ENCODE results near the gene RGPD8.
"Not testable (repeated sequence)": the region's sequence is repeated elsewhere in the genome, so short reads cannot be mapped to it uniquely, and the experiment has no call there.

The RGPD8 gene

GRCh38 chr2:112433480-112433879, at the start of gene RGPD8:
RGPD8 (minus strand) TSS chr2:112433645; CDS start chr2:112433453, 192 bp downstream.
- peak; percentile 93 for DNase-seq

GRCh38 chr2:112483042-112483473, 49.6 kb upstream of the RGPD8 start:
- peak; percentile 44 for DNase-seq

- DNase-seq: peak; percentile 39
Observed at GRCh38 chr2:112482309-112483041, 49.0 kb upstream of the RGPD8 start.

- DNase-seq: peak; percentile 81
Observed at GRCh38 chr2:112481528-112482233, 48.2 kb upstream of the RGPD8 start, which contains the start of gene TTL. TTL (plus strand) TSS chr2:112482156; CDS start chr2:112482345, 189 bp downstream.

- DNase-seq: peak; percentile 91
Observed at GRCh38 chr2:112481050-112481527, 47.6 kb upstream of the RGPD8 start.

- DNase-seq: no peak
Observed at GRCh38 chr2:112480530-112481049, 47.1 kb upstream of the RGPD8 start.

- no peak for DNase-seq
Observed at GRCh38 chr2:112476434-112476833, 43.0 kb upstream of the RGPD8 start.

- no peak for DNase-seq
Observed at GRCh38 chr2:112474844-112475486, 41.5 kb upstream of the RGPD8 start.

GRCh38 chr2:112472547-112473263, 39.3 kb upstream of the RGPD8 start:
- no peak for DNase-seq

- DNase-seq: no peak
Observed at GRCh38 chr2:112465382-112465781, 31.9 kb upstream of the RGPD8 start.

GRCh38 chr2:112463256-112463655, 29.8 kb upstream of the RGPD8 start:
- no peak for DNase-seq

- DNase-seq: no peak
Observed at GRCh38 chr2:112462178-112462577, 28.7 kb upstream of the RGPD8 start.

GRCh38 chr2:112459372-112459771, 25.9 kb upstream of the RGPD8 start:
- no peak for DNase-seq

- DNase-seq: no peak
Observed at GRCh38 chr2:112454586-112454985, 21.1 kb upstream of the RGPD8 start.

- no peak for DNase-seq
Observed at GRCh38 chr2:112451317-112451716, 17.9 kb upstream of the RGPD8 start.

GRCh38 chr2:112449854-112450253, 16.4 kb upstream of the RGPD8 start:
- DNase-seq: no peak

GRCh38 chr2:112444256-112444655, 10.8 kb upstream of the RGPD8 start:
- not testable (repeated sequence) for DNase-seq

GRCh38 chr2:112438603-112439261, 5.3 kb upstream of the RGPD8 start:
- DNase-seq: not testable (repeated sequence)

GRCh38 chr2:112437405-112437831, 4.0 kb upstream of the RGPD8 start:
- DNase-seq: not testable (repeated sequence)

GRCh38 chr2:112436993-112437392, 3.5 kb upstream of the RGPD8 start:
- DNase-seq: not testable (repeated sequence)

GRCh38 chr2:112435716-112436431, 2.4 kb upstream of the RGPD8 start:
- DNase-seq: not testable (repeated sequence)

Data from activated CD4-positive, alpha-beta T cell treated with anti-CD3 and anti-CD28 coated beads, Interleukin-10, Interleukin-2, amounts not matched to agents 100 ng/mL and 50 ng/mL, durations not matched to agents 16 hours and 8 hours (primary cell).